GM23248 (cell line): Measurements from ENCODE around the gene USP17L5. TPM values are rescaled to one million over a fixed set of nuclear protein-coding genes. Genes with fewer than 3 reads are reported as not detected.
"Not testable (repeated sequence)": the region's sequence is repeated elsewhere in the genome, so short reads cannot be mapped to it uniquely, and the experiment has no call there.

ENCODE experiments used
- DNase-seq: peaks from one replicate; pipeline ENCODE4 v3.0.0-alpha.2; 2015
- H2AFZ ChIP-seq: fragments of 200-600 bp; sonication (generic); 2 replicates; pipeline ENCODE4 v1.6.1; 2016; ENCODE audit warnings: antibody characterized with exemption
- H3F3A ChIP-seq: fragments of 200-600 bp; sonication (generic); 2 replicates; pipeline ENCODE4 v1.6.1; 2016; ENCODE audit warnings: mild to moderate bottlenecking, antibody characterized with exemption, mixed run types; ENCODE audit not compliant: insufficient read depth
- H3K27ac ChIP-seq: fragments of 200-600 bp; sonication (generic); 2 replicates; pipeline ENCODE4 v1.5.1; 2016; ENCODE audit warnings: mild to moderate bottlenecking
- H3K27me3 ChIP-seq: fragments of 200-600 bp; sonication (generic); replicated peaks from 2 replicates; pipeline ENCODE4 v1.6.1; 2016; ENCODE audit warnings: mild to moderate bottlenecking; ENCODE audit not compliant: insufficient read depth
- H3K36me3 ChIP-seq: fragments of 200-600 bp; sonication (generic); 2 replicates; pipeline ENCODE4 v1.6.1; 2016; ENCODE audit warnings: low read depth, mild to moderate bottlenecking
- H3K4me1 ChIP-seq: fragments of 200-600 bp; sonication (generic); 2 replicates; pipeline ENCODE4 v1.6.1; 2016; ENCODE audit warnings: mild to moderate bottlenecking; ENCODE audit not compliant: insufficient read depth
- H3K4me2 ChIP-seq: fragments of 200-600 bp; sonication (generic); one replicate; pipeline ENCODE4 v1.6.1; 2016; ENCODE audit warnings: mild to moderate bottlenecking; ENCODE audit not compliant: unreplicated experiment
- H3K4me3 ChIP-seq: fragments of 200-600 bp; sonication (generic); 2 replicates; pipeline ENCODE4 v1.5.1; 2016; ENCODE audit warnings: mild to moderate bottlenecking
- H3K79me2 ChIP-seq: fragments of 200-600 bp; sonication (generic); 2 replicates; pipeline ENCODE4 v1.6.1; 2016; ENCODE audit warnings: mild to moderate bottlenecking; ENCODE audit not compliant: insufficient read depth
- H3K9ac ChIP-seq: fragments of 200-600 bp; sonication (generic); 2 replicates; pipeline ENCODE4 v1.6.1; 2016; ENCODE audit warnings: mild to moderate bottlenecking
- H3K9me2 ChIP-seq: fragments of 200-600 bp; sonication (generic); 2 replicates; pipeline ENCODE4 v1.6.1; 2016; ENCODE audit warnings: mixed run types, mild to moderate bottlenecking, moderate library complexity; ENCODE audit not compliant: insufficient read depth
- H3K9me3 ChIP-seq: fragments of 200-600 bp; sonication (generic); one replicate; pipeline ENCODE4 v1.6.1; 2017; ENCODE audit warnings: low read depth
- H4K20me1 ChIP-seq: fragments of 200-600 bp; sonication (generic); 2 replicates; pipeline ENCODE4 v1.6.0; 2016; ENCODE audit not compliant: insufficient read depth
- EZH2 ChIP-seq: fragments of 200-600 bp; sonication (generic); IDR thresholded peaks from 2 replicates; pipeline ENCODE4 v1.6.1; 2018; ENCODE audit warnings: antibody characterized with exemption, mild to moderate bottlenecking; ENCODE audit not compliant: insufficient read depth, poor library complexity, severe bottlenecking
- EZH2phosphoT487 ChIP-seq: fragments of 200-600 bp; sonication (generic); IDR thresholded peaks from 2 replicates; pipeline ENCODE4 v1.6.1; 2018; ENCODE audit warnings: antibody characterized with exemption, moderate library complexity, mild to moderate bottlenecking, low read depth; ENCODE audit not compliant: insufficient read depth
- WGBS, 2 experiments: methylation state at CpG; one replicate each; pipeline ENCODE4 v1.1.6; 2015 to 2017; ENCODE audit warnings: low lambda C conversion rate in 2 of 2, low coverage in 1 of 2; ENCODE audit errors: missing lambda C conversion rate in 2 of 2; 5-methylcytosine and 5-hydroxymethylcytosine counted together
- in situ Hi-C: fragments of 300-500 bp; cut with MboI; formaldehyde crosslinking; loops from 2 replicates; pipeline ENCODE4 v1.15.0; 2020
- polyA plus RNA-seq: library from polyadenylated mRNA; unstranded; fragments of >200 nt; fragmentation: Nextera tagmentation; extraction: Ambion mirVana; gene quantifications from 2 replicates; pipeline ENCODE4 v1.2.1, GENCODE V29; 2016
- total RNA-seq: library from RNA; depleted of rRNA; stranded (reverse); fragments of >200 nt; shearing (Covaris generic); gene quantifications from 2 replicates; pipeline ENCODE4 v1.2.3, GENCODE V29; 2014; rRNA removed

The USP17L5 gene
- total and polyA plus RNA-seq, 2 experiments from 2014 or later = not detected

DNA sequence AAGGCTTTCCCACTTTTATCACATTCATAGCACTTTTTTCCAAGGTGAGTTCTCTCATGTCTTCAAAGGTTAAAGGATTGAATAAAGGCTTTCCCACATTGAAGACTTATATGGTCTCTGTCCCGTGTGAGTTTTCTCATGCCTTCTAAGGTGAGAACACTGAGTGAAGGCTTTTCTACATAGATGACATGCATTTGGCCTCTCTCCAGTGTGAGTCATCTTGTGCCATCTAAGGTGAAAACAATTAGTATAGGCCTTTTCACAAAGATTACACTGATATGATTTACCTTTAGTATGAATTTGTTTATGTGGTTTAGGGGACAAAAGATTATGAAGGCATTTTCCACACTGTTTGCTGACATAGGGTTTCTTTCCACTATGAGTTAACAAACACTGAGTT is 44.9 kb downstream of the USP17L5 start:
- no peak for DNase-seq
- Histone ChIP-seq H3K9ac (no peak overlapping the region), H2AFZ (no peak overlapping the region), H3K27me3 (no peaks in the 10 kb centered on the region), H3K4me1 (no peaks in the 10 kb centered on the region), H3K4me2 (no peak overlapping the region), H4K20me1 (no peaks in the 10 kb centered on the region), H3K9me2 (no peaks in the 10 kb centered on the region), H3K36me3 (no peaks in the 10 kb centered on the region), H3K27ac (no peak overlapping the region), H3K4me3 (no peak overlapping the region), H3K79me2 (no peaks in the 10 kb centered on the region), H3K9me3 (no peaks in the 10 kb centered on the region), H3F3A (no peaks in the 10 kb centered on the region)
- WGBS, 2 experiments = 67 to 76% methylated on average over 1 of the region's 1 CpG
- no peak for TF ChIP-seq EZH2phosphoT487
- TF ChIP-seq EZH2 = no peak
- in situ Hi-C loops = no loop called here

DNA sequence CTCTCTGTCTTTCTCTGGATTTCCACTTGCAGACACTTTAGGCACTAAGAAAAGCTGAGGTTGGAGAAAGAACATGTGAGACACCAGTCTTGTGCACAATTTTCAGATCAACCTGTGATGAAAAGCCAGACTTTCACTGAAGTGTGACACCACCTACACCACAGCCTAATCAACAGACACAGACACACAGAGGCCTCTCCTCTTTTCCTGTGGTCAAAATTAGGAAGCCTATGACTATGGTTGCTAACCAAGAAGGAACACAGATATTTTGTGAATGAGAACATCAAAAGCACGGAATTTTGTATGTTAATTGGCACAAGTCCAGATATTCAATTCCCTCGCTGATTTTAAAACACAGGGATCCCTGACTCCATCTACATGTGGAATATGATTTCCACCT is 49.8 kb downstream of the USP17L5 start:
- H3K4me3 ChIP-seq, H3K4me2 ChIP-seq, H3F3A ChIP-seq, H3K9me3 ChIP-seq, H4K20me1 ChIP-seq, in situ Hi-C loops, H3K27me3 ChIP-seq, H3K9ac ChIP-seq, H3K4me1 ChIP-seq, H3K36me3 ChIP-seq, H3K27ac ChIP-seq, H3K79me2 ChIP-seq, H3K9me2 ChIP-seq, H2AFZ ChIP-seq: not testable (repeated sequence)
- WGBS, 2 experiments = 16 to 23% methylated on average over 2 of the region's 2 CpGs
- peak; percentile 0 for DNase-seq

Other genes with a start within 250 kb of the USP17L5 start
- not detected in 2 replicates for gene FAM90A26, start 169.0 kb upstream of the USP17L5 start, total RNA-seq
- gene FAM90A26, start 169.0 kb upstream of the USP17L5 start, polyA plus RNA-seq = not detected in 2 replicates
- not detected in 2 replicates for gene USP17L10, start 128.7 kb upstream of the USP17L5 start, total RNA-seq
- not detected in 2 replicates for gene USP17L10, start 128.7 kb upstream of the USP17L5 start, polyA plus RNA-seq
- not detected in 2 replicates for gene USP17L11, start 124.0 kb upstream of the USP17L5 start, total RNA-seq
- not detected in 2 replicates for gene USP17L11, start 124.0 kb upstream of the USP17L5 start, polyA plus RNA-seq
- not detected in 2 replicates for gene USP17L12, start 119.3 kb upstream of the USP17L5 start, total RNA-seq
- not detected in 2 replicates for gene USP17L12, start 119.3 kb upstream of the USP17L5 start, polyA plus RNA-seq
- not detected in 2 replicates for gene USP17L13, start 114.5 kb upstream of the USP17L5 start, total RNA-seq
- not detected in 2 replicates for gene USP17L13, start 114.5 kb upstream of the USP17L5 start, polyA plus RNA-seq
- not detected in 2 replicates for gene USP17L15, start 105.0 kb upstream of the USP17L5 start, total RNA-seq
- not detected in 2 replicates for gene USP17L15, start 105.0 kb upstream of the USP17L5 start, polyA plus RNA-seq
- gene USP17L17, start 95.5 kb upstream of the USP17L5 start, total RNA-seq = not detected in 2 replicates
- gene USP17L17, start 95.5 kb upstream of the USP17L5 start, polyA plus RNA-seq = not detected in 2 replicates
- gene USP17L18, start 90.8 kb upstream of the USP17L5 start, total RNA-seq = not detected in 2 replicates
- not detected in 2 replicates for gene USP17L18, start 90.8 kb upstream of the USP17L5 start, polyA plus RNA-seq
- gene USP17L19, start 86.0 kb upstream of the USP17L5 start, total RNA-seq = not detected in 2 replicates
- gene USP17L19, start 86.0 kb upstream of the USP17L5 start, polyA plus RNA-seq = not detected in 2 replicates
- not detected in 2 replicates for gene USP17L20, start 81.3 kb upstream of the USP17L5 start, total RNA-seq
- not detected in 2 replicates for gene USP17L20, start 81.3 kb upstream of the USP17L5 start, polyA plus RNA-seq
- gene USP17L21, start 76.5 kb upstream of the USP17L5 start, total RNA-seq = not detected in 2 replicates
- gene USP17L21, start 76.5 kb upstream of the USP17L5 start, polyA plus RNA-seq = not detected in 2 replicates
- gene USP17L22, start 71.8 kb upstream of the USP17L5 start, total RNA-seq = not detected in 2 replicates
- not detected in 2 replicates for gene USP17L22, start 71.8 kb upstream of the USP17L5 start, polyA plus RNA-seq
- gene USP17L24, start 14.2 kb upstream of the USP17L5 start, total RNA-seq = not detected in 2 replicates
- gene USP17L24, start 14.2 kb upstream of the USP17L5 start, polyA plus RNA-seq = not detected in 2 replicates
- not detected in 2 replicates for gene USP17L25, start 9.5 kb upstream of the USP17L5 start, total RNA-seq
- gene USP17L25, start 9.5 kb upstream of the USP17L5 start, polyA plus RNA-seq = not detected in 2 replicates
- gene USP17L26, start 4.7 kb upstream of the USP17L5 start, total RNA-seq = not detected in 2 replicates
- not detected in 2 replicates for gene USP17L26, start 4.7 kb upstream of the USP17L5 start, polyA plus RNA-seq
- gene USP17L27, start 4.7 kb downstream of the USP17L5 start, total RNA-seq = not detected in 2 replicates
- not detected in 2 replicates for gene USP17L27, start 4.7 kb downstream of the USP17L5 start, polyA plus RNA-seq
- gene USP17L28, start 9.5 kb downstream of the USP17L5 start, total RNA-seq = not detected in 2 replicates
- not detected in 2 replicates for gene USP17L28, start 9.5 kb downstream of the USP17L5 start, polyA plus RNA-seq
- not detected in 2 replicates for gene USP17L29, start 14.2 kb downstream of the USP17L5 start, total RNA-seq
- gene USP17L29, start 14.2 kb downstream of the USP17L5 start, polyA plus RNA-seq = not detected in 2 replicates
- not detected in 2 replicates for gene USP17L30, start 23.7 kb downstream of the USP17L5 start, total RNA-seq
- gene USP17L30, start 23.7 kb downstream of the USP17L5 start, polyA plus RNA-seq = not detected in 2 replicates
- gene DEFB131A, start 105.0 kb downstream of the USP17L5 start, total RNA-seq = not detected in 2 replicates
- gene DEFB131A, start 105.0 kb downstream of the USP17L5 start, polyA plus RNA-seq = not detected in 2 replicates